Neural progenitor cell (in vitro differentiated cells): ENCODE results near the gene HS3ST3A1. TPM values are rescaled to one million over a fixed set of nuclear protein-coding genes. Genes with fewer than 3 reads are reported as not detected.

Experiments used
- DNase-seq: peaks from one replicate; pipeline ENCODE4 v3.0.0-alpha.2; 2016; ENCODE audit warnings: low spot score
- H2AFZ ChIP-seq: fragments of 200-600 bp; sonication (generic); replicated peaks from 2 replicates; pipeline ENCODE4 v1.6.1; 2016; ENCODE audit warnings: antibody characterized with exemption
- H3F3A ChIP-seq: fragments of 200-600 bp; sonication (generic); 2 replicates; pipeline ENCODE4 v1.6.1; 2016; ENCODE audit warnings: antibody characterized with exemption, low read depth
- H3K27ac ChIP-seq: fragments of 200-600 bp; sonication (generic); 2 replicates; pipeline ENCODE4 v1.5.1; 2016; ENCODE audit warnings: mild to moderate bottlenecking
- H3K27me3 ChIP-seq: fragments of 200-600 bp; sonication (generic); 2 replicates; pipeline ENCODE4 v1.6.1; 2016; ENCODE audit warnings: mild to moderate bottlenecking, moderate library complexity
- H3K36me3 ChIP-seq: fragments of 200-600 bp; sonication (generic); 2 replicates; pipeline ENCODE4 v1.5.1; 2016
- H3K4me1 ChIP-seq: fragments of 200-600 bp; sonication (generic); 2 replicates; pipeline ENCODE4 v1.6.1; 2016; ENCODE audit warnings: mixed run types
- H3K4me2 ChIP-seq: fragments of 200-600 bp; sonication (generic); 2 replicates; pipeline ENCODE4 v1.6.1; 2016
- H3K4me3 ChIP-seq: fragments of 200-600 bp; sonication (generic); 2 replicates; pipeline ENCODE4 v1.5.1; 2016
- H3K79me2 ChIP-seq: fragments of 200-600 bp; sonication (generic); 2 replicates; pipeline ENCODE4 v1.6.1; 2016; ENCODE audit warnings: low read depth
- H3K9ac ChIP-seq: fragments of 200-600 bp; sonication (generic); 2 replicates; pipeline ENCODE4 v1.6.1; 2016
- H3K9me3 ChIP-seq: fragments of 200-600 bp; sonication (generic); 2 replicates; pipeline ENCODE4 v1.5.1; 2016; ENCODE audit warnings: low read depth
- H4K20me1 ChIP-seq: fragments of 200-600 bp; sonication (generic); 2 replicates; pipeline ENCODE4 v1.6.1; 2016; ENCODE audit warnings: low read depth
- H3K27ac Mint-ChIP-seq: 3 replicates; pipeline ENCODE4 v1.8.0; 2021; ENCODE audit warnings: mixed read lengths
- H3K27me3 Mint-ChIP-seq: 2 replicates; pipeline ENCODE4 v1.8.0; 2022; ENCODE audit warnings: low read depth, mild to moderate bottlenecking, inconsistent platforms, moderate library complexity, mixed read lengths; ENCODE audit not compliant: insufficient read depth
- H3K36me3 Mint-ChIP-seq: 3 replicates; pipeline ENCODE4 v1.8.0; 2021; ENCODE audit warnings: mixed read lengths
- H3K4me1 Mint-ChIP-seq: 3 replicates; pipeline ENCODE4 v1.8.0; 2021; ENCODE audit warnings: mixed read lengths
- H3K4me3 Mint-ChIP-seq: 3 replicates; pipeline ENCODE4 v1.8.0; 2021; ENCODE audit warnings: mild to moderate bottlenecking, moderate library complexity, mixed read lengths
- H3K9me3 Mint-ChIP-seq: 3 replicates; pipeline ENCODE4 v1.8.0; 2020; ENCODE audit warnings: mixed read lengths
- EZH2 ChIP-seq: fragments of 200-600 bp; sonication (generic); IDR thresholded peaks from 2 replicates; pipeline ENCODE4 v1.6.1; 2017; ENCODE audit warnings: antibody characterized with exemption, mild to moderate bottlenecking, moderate library complexity
- EZH2phosphoT487 ChIP-seq: fragments of 200-600 bp; sonication (generic); IDR thresholded peaks from 2 replicates; pipeline ENCODE4 v1.6.1; 2017; ENCODE audit warnings: antibody characterized with exemption
- total RNA-seq: library from RNA; depleted of rRNA; stranded (reverse); fragments of >200 nt; gene quantifications from 2 replicates; pipeline ENCODE4 v1.2.3, GENCODE V29; 2015; ENCODE audit warnings: low replicate concordance
- TF ChIP-seq, protein P1 (sequence below): fragments of 200-600 bp; sonication (generic); IDR thresholded peaks from 2 replicates; pipeline ENCODE4 v1.5.1; 2017; ENCODE audit warnings: antibody characterized with exemption, mild to moderate bottlenecking

HS3ST3A1 gene
- total RNA-seq, 1 donor from 2014 or later = 3.0 TPM

DNA sequence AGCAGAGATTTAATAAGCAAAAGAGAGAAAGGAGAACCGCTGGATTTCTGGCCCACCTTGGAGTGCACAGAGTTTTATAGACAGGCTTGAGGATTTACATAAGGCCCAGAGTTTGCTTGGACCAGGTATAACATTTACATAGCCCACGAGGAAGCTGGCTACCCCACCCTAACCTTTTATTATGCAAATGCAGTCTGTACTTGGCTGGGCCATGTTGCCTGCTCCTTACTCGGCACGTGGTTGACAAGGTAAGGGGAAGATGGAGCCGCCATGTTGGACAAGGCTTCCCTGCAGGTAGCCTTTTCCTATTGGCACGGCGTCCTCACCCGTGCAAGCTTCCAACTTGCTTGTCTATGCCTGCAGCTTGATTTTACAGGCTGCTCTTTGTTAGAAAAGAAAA is 35.2 kb upstream of the HS3ST3A1 start:
- no peak overlapping the region for H3K4me2 ChIP-seq
- H3K27me3 ChIP-seq = no peaks in the 10 kb centered on the region
- H2AFZ ChIP-seq = no peak overlapping the region
- H3F3A ChIP-seq = peaks cover 19% of the 10 kb centered on the region
- TF ChIP-seq EZH2phosphoT487 = no peak
- no peak for TF ChIP-seq EZH2
- TF ChIP-seq, protein P1, sequence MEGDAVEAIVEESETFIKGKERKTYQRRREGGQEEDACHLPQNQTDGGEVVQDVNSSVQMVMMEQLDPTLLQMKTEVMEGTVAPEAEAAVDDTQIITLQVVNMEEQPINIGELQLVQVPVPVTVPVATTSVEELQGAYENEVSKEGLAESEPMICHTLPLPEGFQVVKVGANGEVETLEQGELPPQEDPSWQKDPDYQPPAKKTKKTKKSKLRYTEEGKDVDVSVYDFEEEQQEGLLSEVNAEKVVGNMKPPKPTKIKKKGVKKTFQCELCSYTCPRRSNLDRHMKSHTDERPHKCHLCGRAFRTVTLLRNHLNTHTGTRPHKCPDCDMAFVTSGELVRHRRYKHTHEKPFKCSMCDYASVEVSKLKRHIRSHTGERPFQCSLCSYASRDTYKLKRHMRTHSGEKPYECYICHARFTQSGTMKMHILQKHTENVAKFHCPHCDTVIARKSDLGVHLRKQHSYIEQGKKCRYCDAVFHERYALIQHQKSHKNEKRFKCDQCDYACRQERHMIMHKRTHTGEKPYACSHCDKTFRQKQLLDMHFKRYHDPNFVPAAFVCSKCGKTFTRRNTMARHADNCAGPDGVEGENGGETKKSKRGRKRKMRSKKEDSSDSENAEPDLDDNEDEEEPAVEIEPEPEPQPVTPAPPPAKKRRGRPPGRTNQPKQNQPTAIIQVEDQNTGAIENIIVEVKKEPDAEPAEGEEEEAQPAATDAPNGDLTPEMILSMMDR = no peak
- H3K27ac Mint-ChIP-seq = no peak overlapping the region
- no peaks in the 10 kb centered on the region for H3K36me3 ChIP-seq
- DNase-seq = no peak
- peaks cover 6% of the 10 kb centered on the region for H3K4me1 Mint-ChIP-seq
- H3K27me3 Mint-ChIP-seq = no peaks in the 10 kb centered on the region
- no peak overlapping the region for H3K27ac ChIP-seq
- no peaks in the 10 kb centered on the region for H3K9me3 ChIP-seq
- H3K79me2 ChIP-seq = no peaks in the 10 kb centered on the region
- no peak overlapping the region for H3K4me3 Mint-ChIP-seq
- H3K9ac ChIP-seq = no peak overlapping the region
- no peaks in the 10 kb centered on the region for H3K36me3 Mint-ChIP-seq
- no peaks in the 10 kb centered on the region for H4K20me1 ChIP-seq
- peaks cover 38% of the 10 kb centered on the region for H3K4me1 ChIP-seq
- no peak overlapping the region for H3K4me3 ChIP-seq
- H3K9me3 Mint-ChIP-seq = no peaks in the 10 kb centered on the region

DNA sequence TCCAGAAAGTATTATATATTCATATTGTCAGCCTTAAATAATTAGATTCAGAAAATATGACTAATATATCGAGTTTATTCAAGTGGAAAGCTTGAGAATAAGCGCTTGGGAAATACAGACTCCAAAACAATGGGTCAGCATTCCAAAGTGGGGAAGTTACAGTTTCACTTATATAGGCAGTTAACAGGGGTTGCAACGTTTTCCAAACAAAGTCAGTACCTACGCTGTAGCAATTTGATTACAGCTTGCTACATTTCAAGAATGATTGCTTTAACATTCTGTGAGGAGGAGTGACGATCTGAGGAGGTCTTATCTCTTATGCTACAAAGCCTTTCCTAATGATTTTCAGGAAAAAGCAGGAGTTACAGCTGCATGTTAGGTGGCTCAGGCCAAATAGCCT is 34.2 kb upstream of the HS3ST3A1 start:
- Mint-ChIP-seq H3K36me3 (no peaks in the 10 kb centered on the region), H3K4me1 (peaks cover 6% of the 10 kb centered on the region), H3K9me3 (no peaks in the 10 kb centered on the region), H3K27me3 (no peaks in the 10 kb centered on the region), H3K4me3 (no peak overlapping the region), H3K27ac (no peak overlapping the region)
- Histone ChIP-seq H3K4me3 (no peak overlapping the region), H3K9ac (no peak overlapping the region), H3K79me2 (no peaks in the 10 kb centered on the region), H2AFZ (no peak overlapping the region), H3K4me2 (no peak overlapping the region), H4K20me1 (no peaks in the 10 kb centered on the region), H3K4me1 (peaks cover 32% of the 10 kb centered on the region), H3K27ac (no peak overlapping the region), H3K36me3 (no peaks in the 10 kb centered on the region), H3K9me3 (no peaks in the 10 kb centered on the region), H3F3A (peaks cover 15% of the 10 kb centered on the region), H3K27me3 (no peaks in the 10 kb centered on the region)
- no peak for DNase-seq
- TF ChIP-seq EZH2phosphoT487 (no peak), EZH2 (no peak)
- TF ChIP-seq, protein P1 = no peak

DNA sequence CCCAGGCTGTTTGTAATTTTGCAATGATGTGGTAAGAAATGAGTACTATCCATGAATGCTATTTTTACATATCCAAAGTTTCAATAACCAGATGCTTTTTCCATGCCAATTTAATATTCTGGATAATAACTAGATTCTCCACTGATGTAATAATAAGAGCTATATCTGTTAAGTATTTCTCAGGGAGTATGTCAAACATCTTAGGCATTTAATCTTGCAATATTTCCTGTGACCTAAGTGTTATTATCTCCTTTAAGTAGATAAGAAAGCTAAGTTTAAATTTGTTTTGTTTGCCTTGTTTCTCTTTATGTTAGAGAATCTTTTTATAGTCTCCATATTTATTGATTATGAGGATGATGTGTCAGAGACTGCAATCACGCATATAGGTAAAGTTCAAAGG is 32.3 kb upstream of the HS3ST3A1 start:
- no peaks in the 10 kb centered on the region for H3K36me3 Mint-ChIP-seq
- no peaks in the 10 kb centered on the region for H4K20me1 ChIP-seq
- no peak overlapping the region for H3K4me3 Mint-ChIP-seq
- no peak overlapping the region for H2AFZ ChIP-seq
- no peak for DNase-seq
- H3K4me1 ChIP-seq = peaks cover 14% of the 10 kb centered on the region
- no peak for TF ChIP-seq EZH2
- TF ChIP-seq, protein P1 = no peak
- TF ChIP-seq EZH2phosphoT487 = no peak
- H3K27me3 Mint-ChIP-seq = no peaks in the 10 kb centered on the region
- H3K9me3 Mint-ChIP-seq = no peaks in the 10 kb centered on the region
- H3K9ac ChIP-seq = no peak overlapping the region
- no peaks in the 10 kb centered on the region for H3K36me3 ChIP-seq
- H3K27me3 ChIP-seq = no peaks in the 10 kb centered on the region
- no peaks in the 10 kb centered on the region for H3K79me2 ChIP-seq
- H3F3A ChIP-seq = no peaks in the 10 kb centered on the region
- H3K4me1 Mint-ChIP-seq = no peaks in the 10 kb centered on the region
- no peak overlapping the region for H3K27ac Mint-ChIP-seq
- H3K9me3 ChIP-seq = no peaks in the 10 kb centered on the region
- no peak overlapping the region for H3K4me3 ChIP-seq
- H3K4me2 ChIP-seq = no peak overlapping the region
- H3K27ac ChIP-seq = no peak overlapping the region
